ENCODE results near the gene NLRP1.

The NLRP1 gene

GRCh38 chr17:5584383-5585286, at the start of gene NLRP1:
Gene NLRP1 (minus strand): TSS chr17:5584509. CDS start chr17:5583957, 552 bp downstream.
- no peaks in the 10 kb centered on the region for H3K27me3 ChIP-seq
- H3K36me3 ChIP-seq = peaks cover 6 to 20% (median 19%) of the 10 kb centered on the region in 3 donors
- TF ChIP-seq, protein P1, sequence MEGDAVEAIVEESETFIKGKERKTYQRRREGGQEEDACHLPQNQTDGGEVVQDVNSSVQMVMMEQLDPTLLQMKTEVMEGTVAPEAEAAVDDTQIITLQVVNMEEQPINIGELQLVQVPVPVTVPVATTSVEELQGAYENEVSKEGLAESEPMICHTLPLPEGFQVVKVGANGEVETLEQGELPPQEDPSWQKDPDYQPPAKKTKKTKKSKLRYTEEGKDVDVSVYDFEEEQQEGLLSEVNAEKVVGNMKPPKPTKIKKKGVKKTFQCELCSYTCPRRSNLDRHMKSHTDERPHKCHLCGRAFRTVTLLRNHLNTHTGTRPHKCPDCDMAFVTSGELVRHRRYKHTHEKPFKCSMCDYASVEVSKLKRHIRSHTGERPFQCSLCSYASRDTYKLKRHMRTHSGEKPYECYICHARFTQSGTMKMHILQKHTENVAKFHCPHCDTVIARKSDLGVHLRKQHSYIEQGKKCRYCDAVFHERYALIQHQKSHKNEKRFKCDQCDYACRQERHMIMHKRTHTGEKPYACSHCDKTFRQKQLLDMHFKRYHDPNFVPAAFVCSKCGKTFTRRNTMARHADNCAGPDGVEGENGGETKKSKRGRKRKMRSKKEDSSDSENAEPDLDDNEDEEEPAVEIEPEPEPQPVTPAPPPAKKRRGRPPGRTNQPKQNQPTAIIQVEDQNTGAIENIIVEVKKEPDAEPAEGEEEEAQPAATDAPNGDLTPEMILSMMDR (IDR thresholded peaks at IDR 0.05) = no peak
- peak; percentile 96 for DNase-seq
- H3K27ac ChIP-seq = peak within 1 kb of the TSS; percentile 78 to 84
- H3K4me3 ChIP-seq = peak within 1 kb of the TSS; percentile 55 to 58
- intact Hi-C loops (cut with DNase I; ENCODE audit: low total_unique reads) = loop anchor here (5.0 kb wide), 1 partner anchor 838 kb away; no protein-coding TSS in a partner anchor
- H3K9me3 ChIP-seq = no peaks in the 10 kb centered on the region
- peaks cover 0 to 42% (median 15%) of the 10 kb centered on the region in 4 donors for H3K4me1 ChIP-seq

DNA sequence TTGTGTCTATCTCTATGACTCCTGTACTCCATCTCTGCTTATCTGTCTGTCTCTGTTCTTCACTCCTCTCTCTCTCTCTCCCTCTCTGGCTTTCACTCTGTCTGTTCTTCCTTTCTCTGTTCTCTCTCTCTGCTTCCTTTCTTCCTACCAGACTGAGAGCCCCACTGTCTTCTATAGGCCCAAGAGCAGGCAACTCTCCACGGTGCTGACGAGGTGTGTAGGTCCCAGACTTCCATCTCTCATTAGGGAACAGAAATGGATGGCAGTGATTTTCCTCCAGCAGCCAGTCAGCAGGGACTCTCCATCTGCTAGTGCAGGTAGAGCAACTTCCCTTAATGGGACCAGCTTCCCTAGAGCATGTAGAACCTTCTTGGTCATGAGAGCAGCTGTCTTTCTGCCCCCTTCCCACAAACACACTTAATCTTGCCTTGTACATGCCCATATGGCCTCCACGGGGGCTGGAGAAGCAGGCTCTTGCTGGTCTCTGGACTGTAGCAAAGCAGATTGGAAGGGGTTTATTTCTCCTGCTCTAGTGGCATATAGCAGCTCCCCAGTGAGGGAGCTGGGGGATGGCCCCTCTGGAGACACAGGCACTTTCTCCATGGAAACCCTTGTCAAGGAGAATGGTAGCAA, 47.8 kb upstream of the NLRP1 start:
- DNase-seq = no peak
- peaks cover 0 to 12% of the 10 kb centered on the region in 2 donors for H3K27me3 ChIP-seq
- H3K4me1 ChIP-seq = no peaks in the 10 kb centered on the region
- intact Hi-C loops (cut with DNase I; ENCODE audit: low total_unique reads) = no loop called here
- H3K27ac ChIP-seq = no peak overlapping the region
- no peaks in the 10 kb centered on the region for H3K36me3 ChIP-seq
- no peaks in the 10 kb centered on the region for H3K9me3 ChIP-seq
- H3K4me3 ChIP-seq = no peak overlapping the region
- TF ChIP-seq, protein P1 (IDR thresholded peaks at IDR 0.05) = no peak

DNA sequence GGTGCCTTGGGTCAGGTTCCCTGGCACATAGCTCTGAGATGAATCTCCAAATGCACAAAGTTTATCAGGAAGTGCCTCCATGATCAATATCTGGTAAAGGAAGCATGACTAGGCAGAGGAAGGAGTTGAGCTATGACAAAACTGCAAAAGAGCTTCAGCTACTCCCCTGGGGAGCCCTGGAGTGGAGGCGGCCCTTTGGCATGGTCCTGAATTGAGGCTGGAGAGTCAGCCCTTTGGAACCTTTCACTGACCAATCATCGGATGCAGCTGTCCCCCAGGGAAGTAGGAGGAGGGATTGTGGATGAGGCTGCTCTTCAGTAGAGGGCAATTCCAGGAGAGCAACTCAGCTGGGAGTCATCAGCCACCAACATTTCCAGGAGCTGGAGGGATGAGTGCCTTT, 46.1 kb upstream of the NLRP1 start:
- H3K36me3 ChIP-seq = no peaks in the 10 kb centered on the region
- no peak overlapping the region for H3K27ac ChIP-seq
- H3K4me3 ChIP-seq = no peak overlapping the region
- TF ChIP-seq, protein P1 (IDR thresholded peaks at IDR 0.05) = no peak
- H3K4me1 ChIP-seq = no peaks in the 10 kb centered on the region
- intact Hi-C loops (cut with DNase I; ENCODE audit: low total_unique reads) = no loop called here
- DNase-seq = no peak
- peaks cover 0 to 12% of the 10 kb centered on the region in 2 donors for H3K27me3 ChIP-seq
- H3K9me3 ChIP-seq = no peaks in the 10 kb centered on the region

DNA sequence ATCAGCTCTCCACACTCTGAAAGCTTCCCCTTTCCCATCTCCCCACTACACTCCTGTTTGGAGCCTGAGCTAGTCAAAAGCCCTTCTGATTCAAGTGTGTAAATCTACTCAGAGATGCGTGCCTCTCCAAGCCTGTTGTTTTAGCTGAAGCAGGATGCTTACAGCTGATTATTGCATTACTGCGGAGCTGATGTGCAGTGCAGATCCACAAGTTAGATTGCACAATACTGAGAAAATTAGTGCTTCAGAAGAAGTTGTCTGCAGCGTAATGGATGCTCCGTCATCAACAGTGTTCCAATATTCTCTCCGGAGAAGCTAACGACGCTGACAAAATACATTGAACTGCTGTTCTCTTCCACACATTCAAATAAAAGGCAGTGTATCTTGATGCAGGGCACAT, 44.8 kb upstream of the NLRP1 start:
- no peaks in the 10 kb centered on the region for H3K9me3 ChIP-seq
- TF ChIP-seq, protein P1 (IDR thresholded peaks at IDR 0.05) = no peak
- no peak overlapping the region for H3K4me3 ChIP-seq
- H3K4me1 ChIP-seq = no peaks in the 10 kb centered on the region
- DNase-seq = no peak
- H3K36me3 ChIP-seq = no peaks in the 10 kb centered on the region
- no peak overlapping the region for H3K27ac ChIP-seq
- H3K27me3 ChIP-seq = peaks cover 0 to 17% of the 10 kb centered on the region in 2 donors
- intact Hi-C loops (cut with DNase I; ENCODE audit: low total_unique reads) = loop anchor here (10.0 kb wide), 1 partner anchor 666 kb away; no protein-coding TSS in a partner anchor

- H3K27ac ChIP-seq = no peak overlapping the region
- no peak overlapping the region for H3K4me3 ChIP-seq
- peaks cover 0 to 17% of the 10 kb centered on the region in 2 donors for H3K27me3 ChIP-seq
- DNase-seq = no peak
- no peaks in the 10 kb centered on the region for H3K4me1 ChIP-seq
- no peaks in the 10 kb centered on the region for H3K9me3 ChIP-seq
- intact Hi-C loops (cut with DNase I; ENCODE audit: low total_unique reads) = loop anchor here (10.0 kb wide), 1 partner anchor 667 kb away; no protein-coding TSS in a partner anchor
- TF ChIP-seq, protein P1 (IDR thresholded peaks at IDR 0.05) = no peak
- no peaks in the 10 kb centered on the region for H3K36me3 ChIP-seq
Measured at GRCh38 chr17:5628262-5628661, 44.0 kb upstream of the NLRP1 start.

Measured in tibial artery (tissue), 4 donors.